GM19035 (cell line): ENCODE results near the gene PAGR1.
"Not testable (repeated sequence)": the region's sequence is repeated elsewhere in the genome, so short reads cannot be mapped to it uniquely, and the experiment has no call there.

ENCODE experiments used
- ATAC-seq: cut with Tn5 transposase; IDR thresholded peaks from one replicate; pipeline ENCODE4 v1.9.1; 2021; ENCODE audit not compliant: unreplicated experiment

The PAGR1 gene

GRCh38 chr16:29811896-29812665 is 3.9 kb upstream of the PAGR1 start, which contains the start of gene PRRT2:
TSS of gene PRRT2 (plus strand) at chr16:29812193. CDS start at chr16:29813055, 862 bp downstream.
- no peak for ATAC-seq

- ATAC-seq: no peak
Measured at GRCh38 chr16:29812754-29813643, 3.0 kb upstream of the PAGR1 start.

GRCh38 chr16:29813644-29814562 is 2.0 kb upstream of the PAGR1 start:
- no peak for ATAC-seq

- ATAC-seq: no peak
Measured at GRCh38 chr16:29814592-29814991, 1.4 kb upstream of the PAGR1 start.

GRCh38 chr16:29815032-29815721 is 775 bp upstream of the PAGR1 start:
- no peak for ATAC-seq

- peak; percentile 10 for ATAC-seq
Measured at GRCh38 chr16:29816694-29817441, 916 bp downstream of the PAGR1 start.

GRCh38 chr16:29818082-29818481 is 2.1 kb downstream of the PAGR1 start:
- no peak for ATAC-seq

- ATAC-seq: no peak
Measured at GRCh38 chr16:29819506-29819905, 3.6 kb downstream of the PAGR1 start.

GRCh38 chr16:29820271-29820701 is 4.3 kb downstream of the PAGR1 start, which contains the start of gene MVP:
TSS of gene MVP (plus strand) at chr16:29820462. CDS start at chr16:29830550, 10,088 bp downstream.
- ATAC-seq: no peak

GRCh38 chr16:29820730-29821642 is 5.0 kb downstream of the PAGR1 start:
- peak; percentile 45 for ATAC-seq

GRCh38 chr16:29821643-29822115 is 5.7 kb downstream of the PAGR1 start:
- no peak for ATAC-seq

- ATAC-seq: no peak
Measured at GRCh38 chr16:29824589-29825144, 8.7 kb downstream of the PAGR1 start.

- ATAC-seq: no peak
Measured at GRCh38 chr16:29825145-29826044, 9.4 kb downstream of the PAGR1 start.

GRCh38 chr16:29826342-29826695 is 10.4 kb downstream of the PAGR1 start:
- no peak for ATAC-seq

GRCh38 chr16:29830774-29831173 is 14.8 kb downstream of the PAGR1 start:
- ATAC-seq: no peak

GRCh38 chr16:29831490-29831889 is 15.5 kb downstream of the PAGR1 start:
- ATAC-seq: no peak

- not testable (repeated sequence) for ATAC-seq
Measured at GRCh38 chr16:29833219-29833618, 17.3 kb downstream of the PAGR1 start.
